Stimulated activated CD4-positive, alpha-beta T cell treated with anti-CD3 and anti-CD28 coated beads, Interleukin-15, amount 100 ng/mL, for 48 hours (primary cell): ENCODE results near the gene OSBPL3.

Experiments used
- DNase-seq, 2 donors: peaks; one replicate each; pipeline ENCODE4 v3.0.0-alpha.2; 2020; ENCODE audit warnings: low read depth in 2 of 2

Gene OSBPL3

DNA sequence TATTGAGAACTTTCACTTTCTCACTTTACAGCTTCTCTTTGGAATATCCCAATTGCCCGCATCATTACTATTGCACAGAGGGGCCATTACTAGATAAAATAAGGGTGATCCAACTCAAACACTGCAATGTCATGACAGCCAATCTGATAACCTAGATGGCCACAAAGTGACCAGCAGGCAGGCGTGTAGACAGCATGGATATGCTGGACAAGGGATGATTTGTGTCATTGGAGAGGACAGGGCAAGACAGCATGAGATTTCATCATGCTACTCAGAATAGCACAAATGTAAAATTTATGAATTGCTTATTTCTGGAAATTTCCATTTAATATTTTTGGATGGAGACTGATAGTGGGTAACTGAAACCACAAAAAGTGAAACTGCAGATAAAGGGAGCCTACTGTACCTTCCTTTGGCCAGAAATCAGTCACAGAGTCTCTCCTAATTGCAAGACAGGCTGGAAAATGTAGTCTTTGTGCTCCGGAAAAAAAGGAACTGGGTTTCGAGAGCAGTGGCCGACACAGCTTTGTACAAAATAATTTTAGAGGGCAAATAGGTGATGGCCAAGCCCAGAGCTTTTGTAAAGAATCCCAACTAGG lies 216.6 kb downstream of the OSBPL3 start:
- DNase-seq: no peak

DNA sequence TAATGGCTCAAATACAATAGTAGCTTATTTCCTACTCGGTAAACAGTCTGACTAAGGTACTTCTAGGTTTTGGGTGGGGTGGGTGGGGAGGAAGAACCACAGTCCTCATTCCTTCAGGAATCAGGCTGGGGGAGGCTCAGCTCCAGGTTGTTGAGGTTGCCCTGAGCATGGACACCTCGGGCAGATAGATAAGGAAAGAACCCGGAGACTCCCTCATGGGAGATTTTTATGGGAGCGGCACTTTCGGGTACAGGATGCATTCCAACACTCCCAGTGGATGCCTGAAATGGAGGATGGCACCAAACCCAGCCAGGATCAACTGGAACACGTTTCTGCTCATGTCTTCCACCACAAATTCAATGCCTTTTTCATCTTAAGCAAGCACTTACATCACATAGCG lies 217.2 kb downstream of the OSBPL3 start:
- DNase-seq: no peak

DNA sequence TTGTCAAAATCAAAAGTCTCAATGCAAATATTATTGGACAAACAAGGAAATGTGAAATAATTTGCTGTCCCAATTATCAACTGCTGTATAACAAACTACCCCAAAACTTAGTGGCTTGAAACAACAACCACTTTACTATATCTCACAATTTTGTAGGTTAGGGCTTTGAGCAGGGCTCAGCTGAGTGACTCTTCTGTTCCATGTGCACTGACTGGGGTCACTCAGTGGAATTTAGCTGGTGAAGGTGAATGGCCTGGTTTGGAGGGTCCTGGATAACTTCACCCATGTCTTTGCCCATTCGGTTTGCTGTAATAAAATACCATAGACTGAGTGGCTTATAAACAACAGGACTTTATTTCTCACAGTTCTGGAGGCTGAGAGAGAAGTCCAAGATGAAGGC lies 219.0 kb downstream of the OSBPL3 start:
- DNase-seq: no peak

DNA sequence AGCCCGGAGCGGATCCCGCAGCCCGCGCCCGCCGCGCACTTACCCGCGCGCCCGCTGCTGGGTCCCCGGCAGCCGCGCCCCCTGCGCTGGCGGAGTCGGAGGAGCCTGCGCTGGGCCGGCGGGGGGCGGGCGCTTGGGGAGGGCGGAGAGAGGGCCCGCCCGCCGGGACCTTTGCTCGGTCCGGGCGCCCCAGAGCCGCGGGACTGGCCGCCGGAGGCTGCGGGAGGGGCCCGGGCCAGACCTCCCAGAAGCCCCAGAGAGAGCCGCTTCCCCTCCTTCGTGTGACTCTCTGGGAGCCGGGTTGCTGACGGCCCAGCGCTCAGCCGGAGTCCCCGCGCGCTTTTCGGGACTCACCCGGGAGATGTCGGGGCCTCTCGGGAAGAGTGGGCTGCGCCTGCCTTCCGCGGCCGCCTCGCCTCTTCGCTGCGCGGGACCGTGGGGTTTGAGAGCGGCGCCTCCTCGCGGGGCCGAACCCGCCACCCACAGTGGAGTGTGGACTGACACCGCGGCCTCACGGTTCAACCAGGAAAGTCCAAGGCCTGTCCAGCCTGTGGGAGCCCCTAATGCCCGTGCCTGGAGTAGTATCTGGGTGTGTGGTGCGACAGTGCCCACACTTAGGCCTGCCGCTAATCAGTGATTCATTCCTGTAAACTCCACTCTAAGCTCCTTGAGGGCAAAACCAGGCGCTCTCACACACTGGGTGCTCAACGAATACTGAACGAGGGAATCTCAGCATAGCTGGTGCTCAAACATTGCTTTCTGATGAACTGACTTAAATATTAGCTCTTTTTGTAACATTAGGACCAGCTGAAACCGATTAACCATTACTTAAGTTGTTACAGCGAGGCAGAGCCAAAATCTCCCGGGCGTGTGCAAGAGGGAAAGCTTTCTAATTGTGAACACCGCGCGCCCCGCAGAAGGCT lies 222.4 kb downstream of the OSBPL3 start, which contains the start of gene GSDME:
Gene GSDME (minus strand): TSS at position 112 of the 923 bp plus-strand sequence. CDS start 7,690 bp downstream, outside the sequence.
- no peak for DNase-seq

DNA sequence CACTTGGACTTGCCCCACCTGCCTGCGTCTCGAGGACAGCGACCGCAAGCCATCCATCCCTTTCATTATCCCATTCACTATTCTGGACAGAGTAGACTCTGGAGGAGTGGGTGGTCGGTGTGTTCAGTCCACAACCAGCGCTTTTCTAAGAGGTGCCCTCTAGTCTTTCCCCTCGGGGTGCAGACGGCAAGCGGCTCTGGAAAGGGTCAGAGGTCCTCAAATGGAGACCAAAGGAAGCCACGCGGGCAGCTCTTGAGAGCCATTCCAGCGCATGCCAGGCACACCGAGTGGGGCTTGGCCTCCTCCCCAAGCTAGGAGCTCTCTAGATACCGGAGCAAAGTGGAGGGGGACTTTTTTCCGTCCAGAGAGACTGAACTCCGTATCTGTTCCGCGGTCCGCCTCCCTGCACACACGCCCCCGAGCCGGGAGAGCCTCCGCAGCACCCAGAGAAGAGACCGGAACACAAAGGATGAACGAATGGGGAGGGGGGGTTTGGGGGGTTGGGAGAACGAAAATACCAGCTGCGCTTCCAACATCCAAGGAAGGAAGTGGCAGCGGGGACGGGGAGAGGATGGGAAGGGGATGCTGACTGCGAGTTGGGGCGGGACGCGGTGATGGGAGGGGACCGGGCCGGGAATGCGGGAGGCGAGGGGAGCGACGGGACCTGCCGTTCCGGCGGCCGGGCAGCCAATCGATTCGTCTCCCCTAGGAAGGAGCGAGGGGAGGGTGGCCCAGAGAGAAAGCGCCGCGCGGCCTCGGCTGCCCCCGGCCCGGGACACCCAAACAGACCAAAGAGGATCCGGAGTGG lies 223.2 kb downstream of the OSBPL3 start:
- DNase-seq: no peak

DNA sequence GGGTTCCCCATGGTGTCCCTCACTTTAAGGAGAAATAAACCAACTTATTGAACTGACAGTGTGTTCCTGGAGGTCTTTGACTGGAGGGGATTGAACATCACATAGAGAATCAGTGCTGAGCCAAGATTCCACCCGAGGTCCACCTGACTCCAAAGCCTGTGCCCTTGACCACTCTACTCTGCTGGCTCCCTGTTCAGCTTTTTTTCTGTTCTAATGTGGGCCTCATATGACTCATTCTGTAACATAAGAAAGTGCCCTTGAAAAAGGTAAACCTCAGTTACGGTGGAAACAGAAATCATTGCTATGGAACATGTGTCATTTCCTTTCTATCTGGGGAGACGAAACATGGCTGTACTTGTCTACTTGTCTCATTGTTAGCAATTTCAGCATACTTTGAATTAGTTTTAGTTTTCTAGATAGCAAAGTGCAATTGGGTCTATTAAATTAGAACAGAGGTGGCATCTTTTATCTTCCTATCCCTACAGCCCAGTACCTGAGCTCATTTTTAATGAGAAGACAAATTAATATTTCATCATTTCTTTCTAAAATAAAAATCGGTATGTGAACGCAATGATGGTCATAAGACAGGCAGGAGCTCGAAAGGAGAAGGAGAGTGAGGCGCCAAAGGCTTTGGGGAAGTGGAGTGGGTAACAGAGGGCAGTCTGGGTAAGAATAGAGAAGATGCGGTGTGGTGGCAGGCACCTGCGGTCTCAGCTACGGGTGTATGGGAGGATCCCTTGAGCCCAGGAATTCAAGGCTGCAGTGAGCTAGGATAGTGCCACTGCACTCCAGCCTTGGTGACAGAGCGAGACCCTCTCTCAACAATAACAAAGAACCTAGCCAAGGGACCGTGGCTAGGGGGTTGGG lies 224.2 kb downstream of the OSBPL3 start:
- DNase-seq: no peak

DNA sequence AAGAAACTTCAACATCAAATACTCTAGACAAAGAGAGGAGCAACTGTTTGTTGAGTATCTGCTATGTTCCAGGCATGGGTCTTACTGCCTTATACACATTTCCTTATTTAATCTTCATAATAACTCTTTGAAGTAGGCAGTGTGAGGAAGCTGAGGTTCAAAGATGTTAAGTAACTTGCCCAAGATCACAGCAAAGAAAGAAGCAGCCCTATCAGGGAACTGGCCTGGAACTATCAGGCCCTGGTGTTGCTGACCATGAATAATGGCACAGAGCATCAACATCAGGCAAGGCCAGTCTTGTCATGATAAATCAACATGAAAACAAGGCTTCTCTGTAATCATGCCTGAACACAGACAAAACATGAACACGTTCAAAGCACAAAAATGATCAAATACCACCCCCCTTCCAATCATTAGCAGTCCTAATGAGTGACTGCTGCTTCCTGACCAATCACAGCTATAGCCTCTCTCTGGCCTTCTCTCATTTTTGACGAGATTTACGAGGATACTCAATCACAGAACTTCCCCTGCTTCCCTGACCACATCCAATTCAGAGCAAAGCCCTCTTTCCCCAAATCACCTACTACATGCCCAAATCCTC lies 225.0 kb downstream of the OSBPL3 start:
- DNase-seq: no peak

DNA sequence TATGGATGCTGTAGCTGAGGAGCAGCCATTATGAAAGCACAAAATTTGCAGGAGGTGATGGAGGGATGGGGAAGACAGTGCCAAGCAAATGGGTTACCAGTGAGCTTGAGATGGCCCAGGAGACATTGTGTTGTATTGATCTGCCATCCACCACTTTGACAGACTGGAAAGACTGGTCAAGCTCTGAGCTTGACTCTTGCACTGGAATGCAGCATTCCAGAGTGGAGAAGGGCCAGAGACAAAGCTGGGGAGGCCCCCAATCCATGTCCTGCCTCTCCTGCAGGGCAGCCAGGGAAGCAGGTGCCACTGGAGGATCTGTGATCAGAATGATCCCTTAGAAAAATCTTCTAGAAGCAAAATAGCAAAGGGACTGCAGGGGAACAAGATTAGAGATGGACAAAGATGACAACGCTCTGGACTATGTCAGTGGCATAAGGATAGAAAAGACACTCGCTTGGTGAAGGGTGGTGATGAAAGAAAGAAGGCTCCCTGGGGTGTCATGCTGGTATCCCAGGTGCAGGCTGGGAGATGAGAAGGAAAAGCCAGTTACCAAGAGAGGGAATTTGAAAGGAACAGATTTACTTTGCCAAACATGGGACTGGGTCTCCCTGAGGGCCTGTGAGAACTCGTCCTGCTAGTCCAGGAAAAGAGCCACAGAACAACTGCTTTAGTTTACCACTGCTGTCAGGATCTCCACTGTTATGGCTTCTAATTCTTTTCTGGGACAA lies 227.7 kb downstream of the OSBPL3 start:
- DNase-seq: no peak

DNA sequence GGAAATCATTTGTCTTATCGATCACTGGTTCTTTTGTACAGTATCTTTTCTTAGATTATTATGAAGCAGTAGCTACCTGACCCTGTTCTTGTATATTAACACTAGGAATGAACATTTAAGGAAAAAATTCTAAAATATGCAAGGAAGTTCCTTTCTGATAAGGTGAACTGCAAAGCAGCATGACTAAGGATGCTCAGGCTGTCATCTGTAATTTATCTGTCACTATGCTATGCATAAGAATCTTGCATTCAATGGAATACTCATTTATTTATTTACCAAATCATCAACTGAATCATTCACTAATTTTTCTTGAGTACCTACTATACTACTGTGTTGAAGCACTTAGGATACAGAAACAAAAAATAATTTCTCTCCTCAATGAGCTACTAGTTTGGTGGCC lies 228.5 kb downstream of the OSBPL3 start:
- no peak for DNase-seq

DNA sequence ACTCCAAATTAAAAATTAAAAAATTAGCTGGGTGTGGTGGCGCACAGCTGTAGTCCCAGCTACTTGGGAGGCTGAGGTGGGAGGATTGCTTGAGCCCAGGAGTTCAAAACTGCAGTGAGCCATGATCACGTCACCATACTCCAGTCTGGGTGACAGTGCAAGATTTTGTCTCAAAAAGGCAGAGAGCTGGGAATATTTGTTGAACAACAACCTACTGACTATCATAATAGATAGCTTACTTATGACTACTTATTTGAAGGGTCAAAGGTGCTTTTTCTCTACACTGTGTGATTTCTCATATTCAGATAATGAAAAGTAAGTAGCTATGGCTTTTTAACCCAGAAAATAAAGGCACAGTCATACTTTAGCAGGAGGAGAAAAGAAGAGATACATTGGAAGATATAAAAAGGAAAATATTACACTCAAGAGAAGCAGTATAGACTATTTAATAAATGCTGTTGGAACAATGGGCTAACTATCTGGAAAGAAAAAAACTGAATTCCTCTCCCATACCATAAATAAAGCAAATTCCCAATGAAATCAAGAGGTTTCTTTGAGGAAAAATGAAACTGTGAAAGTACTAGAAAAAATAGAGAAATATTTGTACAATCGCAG lies 229.4 kb downstream of the OSBPL3 start:
- DNase-seq: no peak

DNA sequence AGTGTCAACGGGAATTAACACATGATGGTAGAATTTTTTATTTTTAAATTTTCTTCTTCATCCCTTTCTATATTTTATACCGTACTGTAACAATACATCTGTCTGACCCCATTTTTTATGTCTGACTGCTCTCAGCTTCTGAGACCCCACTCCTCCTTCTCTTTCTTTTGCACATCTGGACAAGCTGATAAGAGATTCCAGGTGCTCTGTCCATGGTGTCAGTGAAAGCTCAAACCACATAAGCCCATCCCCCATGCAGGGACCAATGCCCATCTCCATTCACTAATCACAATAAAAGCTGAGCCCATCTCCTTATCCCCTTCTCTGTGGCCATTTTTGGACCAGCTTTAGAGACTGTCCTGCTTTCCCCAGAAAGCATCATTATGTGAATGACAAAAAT lies 231.5 kb downstream of the OSBPL3 start:
- DNase-seq: no peak
